GOT3 (cell line): ENCODE measurements around the gene ZNF536.
"Not testable (repeated sequence)": the region's sequence is repeated elsewhere in the genome, so short reads cannot be mapped to it uniquely, and the experiment has no call there.

Source experiments
- DNase-seq: peaks from one replicate; lab custom pipeline; 2025; ENCODE audit warnings: mixed read lengths; lab: John Stamatoyannopoulos, UW

ZNF536 gene

DNA sequence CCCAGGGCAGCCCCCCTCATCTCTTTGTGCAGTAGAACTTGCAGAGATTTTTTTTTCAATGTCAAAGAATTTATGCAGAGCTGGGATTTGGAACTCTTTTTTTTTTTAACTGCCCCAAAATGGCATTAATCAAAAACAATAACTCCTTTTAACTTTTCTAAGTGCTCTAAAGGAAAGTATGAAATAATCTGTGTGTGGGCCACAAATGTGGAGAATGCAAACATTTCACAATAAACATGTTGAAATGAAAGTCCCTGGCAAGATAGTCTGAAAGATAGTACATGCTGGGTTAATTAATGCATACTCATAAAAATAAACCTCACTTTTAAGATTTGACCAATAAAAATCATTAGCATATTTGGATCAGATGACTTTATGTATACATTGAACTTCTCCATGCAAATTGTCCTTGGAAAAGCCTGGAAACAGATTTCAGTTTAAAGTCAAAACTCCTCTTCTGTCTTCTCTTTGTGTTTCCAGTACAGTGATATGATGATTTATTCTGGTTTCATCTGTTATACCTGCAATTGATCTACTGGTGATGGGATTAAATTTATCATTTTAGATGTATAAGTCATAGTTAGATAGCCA, 30.5 kb upstream of the ZNF536 start:
- DNase-seq = no peak

- no peak for DNase-seq
Observed at GRCh38 chr19:30342901-30343300, 29.3 kb upstream of the ZNF536 start.

DNA sequence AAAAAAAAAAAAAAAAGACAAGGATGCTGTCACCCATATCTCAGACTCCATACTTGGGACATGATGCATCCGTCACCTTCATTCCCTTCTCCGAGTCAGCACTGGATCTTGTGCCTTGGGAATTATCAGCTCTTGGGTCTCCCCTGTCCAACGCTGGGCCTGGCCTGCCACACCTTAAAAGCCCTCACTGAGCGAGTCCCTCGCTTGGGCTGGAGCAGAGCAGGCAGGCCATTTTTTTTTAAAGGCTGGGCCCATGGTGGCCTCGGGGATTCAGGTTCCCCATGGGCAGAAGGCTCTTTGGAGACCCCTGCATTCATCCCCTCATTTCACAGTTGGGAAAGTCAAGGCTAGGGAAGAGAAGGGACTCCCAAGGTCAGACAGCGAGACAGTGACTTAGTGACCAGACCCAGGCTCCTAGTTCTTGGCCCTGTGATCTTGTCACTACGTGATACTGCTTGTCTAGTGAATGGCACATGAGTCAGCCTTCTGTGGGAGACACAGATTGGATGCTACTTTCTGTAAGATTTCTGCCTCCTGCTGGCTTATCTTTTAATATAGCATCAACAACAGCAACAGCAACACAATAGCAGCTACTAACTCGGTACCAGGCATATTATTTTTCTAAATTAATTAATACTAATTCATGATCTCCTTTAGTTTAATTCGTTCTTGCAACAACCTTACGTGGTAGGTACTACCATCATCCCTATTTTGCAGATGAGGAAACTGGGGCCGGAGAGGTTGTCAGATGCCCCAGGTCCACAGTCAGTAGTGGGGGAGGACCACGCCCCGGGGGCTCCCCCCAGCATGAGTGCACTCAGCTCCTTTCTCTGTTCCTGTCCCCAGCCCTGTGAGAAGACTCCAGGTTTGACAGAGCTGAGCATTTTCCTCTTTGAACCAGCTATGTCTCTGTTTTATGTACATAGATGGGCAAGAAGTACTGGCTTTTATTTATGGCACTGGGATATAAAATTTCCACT, 27.4 kb upstream of the ZNF536 start:
- DNase-seq = no peak

GRCh38 chr19:30345686-30346085, 26.5 kb upstream of the ZNF536 start:
- no peak for DNase-seq

GRCh38 chr19:30346468-30346867, 25.7 kb upstream of the ZNF536 start:
- not testable (repeated sequence) for DNase-seq

GRCh38 chr19:30349131-30349730, 23.0 kb upstream of the ZNF536 start:
- DNase-seq = no peak

- no peak for DNase-seq
Observed at GRCh38 chr19:30350692-30351663, 21.2 kb upstream of the ZNF536 start.

GRCh38 chr19:30351774-30352173, 20.4 kb upstream of the ZNF536 start:
- DNase-seq = no peak

DNA sequence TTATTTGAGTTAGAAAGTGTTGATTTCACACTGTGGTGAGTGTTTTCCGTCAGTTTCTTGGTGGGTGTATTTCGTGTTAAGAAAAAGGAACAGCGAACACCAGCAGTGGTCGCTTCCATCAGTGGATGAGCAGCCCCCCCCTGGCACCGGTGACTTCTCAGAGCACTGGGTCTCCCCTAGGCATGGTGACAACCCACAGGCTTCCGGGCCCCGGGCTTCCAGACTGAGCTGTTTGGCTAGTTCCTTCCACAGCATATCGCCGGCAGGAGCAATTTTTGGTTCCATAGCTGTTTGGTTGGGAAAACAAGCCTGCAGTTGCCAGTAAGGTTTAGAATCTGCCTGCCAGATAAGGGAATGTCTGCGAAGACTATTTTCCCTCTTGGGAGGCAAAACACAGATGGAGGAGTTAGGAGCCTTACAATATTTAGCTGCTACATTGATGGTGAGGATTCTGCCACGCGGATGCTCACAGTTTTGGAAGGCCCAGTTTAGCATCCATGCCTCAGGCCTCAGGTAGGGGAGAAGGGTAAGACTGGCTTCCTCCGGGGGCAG, 18.7 kb upstream of the ZNF536 start:
- DNase-seq = no peak

GRCh38 chr19:30355586-30355985, 16.6 kb upstream of the ZNF536 start:
- DNase-seq = no peak

DNA sequence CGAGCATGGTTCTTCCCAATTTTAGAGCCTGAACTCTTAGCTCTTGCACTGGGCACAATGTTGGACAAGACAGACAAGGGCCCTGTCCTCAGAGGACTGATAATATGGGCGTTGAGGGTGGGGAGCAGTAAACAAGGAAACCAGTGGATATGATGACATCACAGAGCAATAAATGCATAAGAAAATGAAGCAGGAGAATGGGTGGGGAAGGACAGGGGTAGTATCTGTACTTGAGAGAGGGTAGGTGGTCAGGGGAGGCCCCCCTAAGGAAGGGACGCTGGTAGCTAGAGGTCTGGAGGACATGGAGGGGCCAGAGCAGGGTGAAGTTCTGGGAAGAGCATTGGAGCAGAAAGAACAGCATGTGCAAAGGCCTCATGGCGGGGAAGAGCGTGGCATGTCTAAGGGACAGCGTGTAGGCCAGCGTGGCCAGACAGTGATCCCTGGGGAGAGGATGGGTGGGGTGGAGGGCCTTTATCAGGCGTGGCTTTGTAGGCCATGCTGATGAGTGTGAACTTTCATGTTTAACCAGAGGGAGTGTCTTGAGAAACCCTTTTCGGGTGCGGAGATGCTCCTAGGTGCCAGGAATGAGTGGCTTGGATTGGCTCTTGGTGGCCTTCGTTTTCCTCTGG, 15.1 kb upstream of the ZNF536 start:
- no peak for DNase-seq

GRCh38 chr19:30357580-30357954, 14.6 kb upstream of the ZNF536 start:
- DNase-seq = no peak

- no peak for DNase-seq
Observed at GRCh38 chr19:30358319-30358718, 13.9 kb upstream of the ZNF536 start.

GRCh38 chr19:30358821-30359580, 13.2 kb upstream of the ZNF536 start:
- no peak for DNase-seq

GRCh38 chr19:30359936-30360335, 12.2 kb upstream of the ZNF536 start:
- no peak for DNase-seq

DNA sequence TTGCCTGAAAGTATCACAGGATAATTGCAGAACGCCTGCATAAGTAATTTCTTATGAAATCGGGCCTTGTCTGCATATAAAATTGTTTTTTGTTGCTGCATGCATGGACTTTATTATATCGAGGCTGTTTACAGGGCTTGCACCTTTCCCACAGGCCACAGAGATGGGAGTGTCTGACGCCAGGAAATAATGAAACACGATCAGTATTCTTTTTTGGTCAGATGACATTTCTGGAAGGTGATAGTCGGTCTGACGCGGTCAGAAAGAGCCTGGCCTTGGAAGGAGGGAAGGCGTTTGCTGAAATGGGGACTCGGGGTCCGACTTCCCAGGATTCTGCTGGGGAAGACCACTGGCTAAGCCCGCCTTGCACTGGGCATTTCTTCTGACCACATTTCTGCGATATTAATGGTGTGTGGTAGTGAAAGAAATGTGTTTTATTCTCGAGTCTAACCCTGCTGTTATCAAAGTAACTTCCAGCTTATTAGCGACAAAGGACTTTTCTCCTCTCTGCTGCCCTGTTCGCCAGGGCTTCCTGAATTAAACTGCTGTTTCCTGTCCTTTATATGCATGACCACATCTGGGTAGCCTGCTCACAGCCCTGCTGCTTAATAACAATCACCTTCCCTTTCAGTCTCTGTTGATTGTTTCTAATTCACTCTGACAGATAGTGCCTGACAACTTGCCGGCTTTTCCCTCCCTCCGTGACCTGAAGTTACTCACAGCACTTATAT, 11.6 kb upstream of the ZNF536 start:
- no peak for DNase-seq

- DNase-seq = no peak
Observed at GRCh38 chr19:30361107-30361447, 11.1 kb upstream of the ZNF536 start.

DNA sequence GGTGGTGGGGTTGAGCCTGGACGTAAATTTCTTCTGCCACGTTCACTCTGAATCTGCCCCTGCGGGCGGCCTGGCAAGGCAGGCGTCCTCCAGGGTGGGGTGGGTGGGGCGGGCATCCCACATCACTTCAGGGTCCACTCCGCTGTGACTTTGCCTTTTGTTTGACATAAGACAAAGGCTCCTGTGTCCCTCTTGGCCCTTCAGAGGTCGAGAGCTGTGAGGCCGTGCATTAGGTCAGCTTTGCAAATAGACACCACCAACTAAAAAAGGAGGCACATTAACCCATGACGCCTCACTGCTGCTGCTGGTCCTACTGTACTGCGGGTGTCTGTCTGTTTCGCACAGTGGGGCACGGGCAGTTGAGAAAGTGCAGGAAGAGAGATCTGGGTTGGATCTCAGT, 10.5 kb upstream of the ZNF536 start:
- DNase-seq = no peak

DNA sequence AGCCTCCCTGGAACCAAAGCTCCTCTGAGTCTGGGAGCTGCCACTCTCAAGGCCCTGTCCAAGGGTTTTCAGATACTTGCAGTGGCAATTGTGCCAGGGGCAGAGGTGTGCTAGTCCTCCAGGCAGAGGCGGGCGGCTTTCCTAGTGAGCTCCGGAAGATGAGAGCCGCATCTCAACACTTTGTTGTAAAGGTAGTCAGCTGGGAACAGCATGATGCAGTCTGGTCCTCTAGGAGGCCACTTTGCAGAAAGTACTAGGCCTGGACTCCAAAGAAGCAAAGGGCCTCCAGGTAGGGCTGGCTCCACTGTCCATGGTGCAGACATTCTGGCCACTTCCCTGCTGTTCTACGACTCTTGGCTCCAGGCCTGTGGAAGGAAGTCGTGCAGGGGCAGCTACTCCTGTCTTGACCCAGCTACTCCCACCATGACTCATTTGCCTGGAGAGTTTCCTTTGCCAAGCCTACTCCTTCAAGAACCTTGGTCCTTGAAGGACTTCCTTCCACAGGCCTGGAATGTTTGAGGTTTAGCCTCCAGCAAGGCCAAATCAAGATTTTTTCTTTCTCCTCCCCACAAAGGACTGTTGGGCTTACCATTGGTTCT, 9.9 kb upstream of the ZNF536 start:
- DNase-seq = no peak
